SK-N-MC (cell line): ENCODE results near the gene ZNF524.

ENCODE experiments used
- DNase-seq: peaks from one replicate; pipeline ENCODE4 v3.0.0-alpha.2; 2011; ENCODE audit warnings: low read depth, low spot score
- H3K27ac ChIP-seq: fragments of 200-600 bp; sonication (generic); 2 replicates; pipeline ENCODE4 v1.5.1; 2016; ENCODE audit warnings: mixed run types
- H3K36me3 ChIP-seq: fragments of 200-600 bp; sonication (generic); 2 replicates; pipeline ENCODE4 v1.6.1; 2017; ENCODE audit warnings: antibody characterized with exemption, low read length, mixed read lengths; ENCODE audit not compliant: insufficient read depth
- H3K4me3 ChIP-seq: fragments of 200-600 bp; sonication (generic); 2 replicates; pipeline ENCODE4 v1.5.1; 2016
- H3K9ac ChIP-seq: fragments of 200-600 bp; sonication (generic); 2 replicates; pipeline ENCODE4 v1.8.0; 2017; ENCODE audit warnings: mixed run types, mixed read lengths; ENCODE audit not compliant: insufficient read length
- H3K9me3 ChIP-seq: fragments of 200-600 bp; sonication (generic); 2 replicates; pipeline ENCODE4 v1.6.1; 2017; ENCODE audit warnings: low read depth, mild to moderate bottlenecking, antibody characterized with exemption, low read length, moderate library complexity, mixed read lengths
- EZH2 ChIP-seq: fragments of 200-600 bp; sonication (generic); IDR thresholded peaks from one replicate; pipeline ENCODE4 v1.6.1; 2017; ENCODE audit warnings: antibody characterized with exemption
- FOXP2 ChIP-seq: optimal IDR thresholded peaks from 2 replicates; pipeline ENCODE3; 2011; ENCODE audit warnings: mild to moderate bottlenecking, moderate library complexity; ENCODE audit not compliant: insufficient read depth; ENCODE audit errors: extremely low read length, control extremely low read depth
- POLR2AphosphoS5 ChIP-seq: IDR thresholded peaks from 2 replicates; pipeline ENCODE4 v1.6.1; 2012; ENCODE audit warnings: mild to moderate bottlenecking, low read depth, low read length, borderline replicate concordance

ZNF524 gene

DNA sequence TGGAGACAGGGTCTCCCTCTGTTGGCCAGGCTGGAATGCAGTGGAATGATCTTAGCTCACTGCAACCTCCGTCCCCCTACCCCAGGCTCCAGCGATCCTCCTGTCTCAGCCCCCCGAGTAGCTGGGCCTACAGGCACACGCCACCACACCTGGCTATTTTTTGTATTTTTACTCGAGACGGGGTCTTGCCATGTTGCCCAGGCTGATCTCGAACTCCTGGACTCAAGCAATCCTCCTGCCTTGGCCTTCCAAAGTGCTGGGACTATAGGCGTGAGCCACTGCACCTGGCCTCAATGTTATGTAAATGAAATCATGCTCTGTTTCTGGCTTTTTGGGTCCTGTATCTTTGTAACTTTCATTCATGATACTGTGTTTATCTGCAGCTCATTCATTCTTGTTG, 11.3 kb upstream of the ZNF524 start:
- TF ChIP-seq EZH2: no peak
- no peak for TF ChIP-seq FOXP2
- TF ChIP-seq POLR2AphosphoS5: no peak
- no peak for DNase-seq

DNA sequence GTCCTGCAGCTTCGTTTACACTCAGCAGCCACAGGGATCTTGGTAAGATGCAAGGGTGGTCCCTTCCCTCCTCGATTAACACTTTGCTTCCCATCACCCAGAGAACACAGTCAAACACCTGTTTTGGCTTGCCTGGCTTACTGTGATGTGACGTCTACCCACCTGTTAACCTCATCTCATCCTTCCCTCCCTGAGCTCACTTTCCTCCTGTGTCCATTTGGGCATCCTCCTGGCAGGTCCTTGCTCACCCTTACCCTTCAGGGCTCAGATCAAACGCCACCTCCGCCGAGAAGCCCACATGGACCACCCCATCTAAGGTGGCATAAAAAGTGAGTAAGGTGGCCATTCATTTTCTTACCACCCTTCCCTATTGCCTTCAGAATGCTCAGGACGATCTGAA, 10.0 kb upstream of the ZNF524 start:
- DNase-seq: no peak
- Histone ChIP-seq H3K9ac (no peak overlapping the region), H3K4me3 (no peak overlapping the region), H3K9me3 (no peaks in the 10 kb centered on the region), H3K27ac (no peak overlapping the region), H3K36me3 (peaks cover 6% of the 10 kb centered on the region)
- TF ChIP-seq POLR2AphosphoS5 (no peak), FOXP2 (no peak), EZH2 (no peak)

More for the DNA sequence above, 11.3 kb upstream of the ZNF524 start:
- Histone ChIP-seq H3K36me3 (no peaks in the 10 kb centered on the region; the same call in 1 of the 2 replicates), H3K27ac (no peak overlapping the region), H3K9me3 (no peaks in the 10 kb centered on the region), H3K9ac (no peak overlapping the region), H3K4me3 (no peak overlapping the region)

DNA sequence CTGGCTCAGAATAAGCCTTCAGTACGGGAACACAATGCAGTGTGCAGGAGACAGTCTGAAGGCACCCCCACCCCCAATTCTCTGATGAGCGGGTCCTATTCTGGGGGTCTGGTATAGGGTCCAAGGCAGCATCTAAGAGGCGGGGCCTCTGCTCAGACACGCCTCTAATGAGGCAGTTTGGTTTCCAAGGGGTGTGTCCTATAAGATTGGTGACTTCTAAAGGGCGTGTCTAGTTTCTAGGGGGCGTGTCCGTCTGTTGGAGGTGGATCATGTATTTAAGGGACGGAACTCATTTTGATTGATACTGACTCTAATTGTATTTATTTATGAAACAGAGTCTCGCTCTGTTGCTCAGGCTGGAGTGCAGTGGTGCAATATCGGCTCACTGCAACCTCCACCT, 9.5 kb upstream of the ZNF524 start:
- no peak for DNase-seq
- H3K9ac ChIP-seq: no peak overlapping the region
- no peak for TF ChIP-seq EZH2
- no peak for TF ChIP-seq FOXP2
- no peak for TF ChIP-seq POLR2AphosphoS5
- H3K9me3 ChIP-seq: no peaks in the 10 kb centered on the region
- H3K27ac ChIP-seq: no peak overlapping the region
- H3K36me3 ChIP-seq: peaks cover 11% of the 10 kb centered on the region
- H3K4me3 ChIP-seq: no peak overlapping the region

DNA sequence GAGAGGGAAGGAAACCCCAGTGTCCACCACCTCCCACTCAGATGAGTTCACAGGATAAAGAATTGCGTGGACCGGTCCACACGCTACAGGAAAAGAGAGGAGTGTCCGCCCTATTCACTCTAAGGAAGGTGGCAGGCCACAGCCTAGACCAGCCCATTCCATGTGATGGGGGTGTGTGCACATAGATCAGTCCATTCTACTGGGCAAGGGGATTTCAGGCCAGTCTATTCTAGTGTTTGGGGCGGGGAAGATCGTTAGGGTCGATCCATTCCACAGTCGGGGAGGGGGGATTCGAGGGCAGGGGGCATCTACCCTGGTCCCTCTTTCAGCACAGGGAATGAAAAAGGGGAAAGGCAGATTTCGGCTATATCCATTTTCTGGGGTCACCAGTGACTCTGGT, 8.5 kb upstream of the ZNF524 start:
- no peak overlapping the region for H3K27ac ChIP-seq
- TF ChIP-seq EZH2 (no peak), FOXP2 (no peak), POLR2AphosphoS5 (no peak)
- H3K36me3 ChIP-seq: peaks cover 20% of the 10 kb centered on the region
- H3K9me3 ChIP-seq: no peaks in the 10 kb centered on the region
- no peak for DNase-seq
- no peak overlapping the region for H3K4me3 ChIP-seq
- no peak overlapping the region for H3K9ac ChIP-seq

DNA sequence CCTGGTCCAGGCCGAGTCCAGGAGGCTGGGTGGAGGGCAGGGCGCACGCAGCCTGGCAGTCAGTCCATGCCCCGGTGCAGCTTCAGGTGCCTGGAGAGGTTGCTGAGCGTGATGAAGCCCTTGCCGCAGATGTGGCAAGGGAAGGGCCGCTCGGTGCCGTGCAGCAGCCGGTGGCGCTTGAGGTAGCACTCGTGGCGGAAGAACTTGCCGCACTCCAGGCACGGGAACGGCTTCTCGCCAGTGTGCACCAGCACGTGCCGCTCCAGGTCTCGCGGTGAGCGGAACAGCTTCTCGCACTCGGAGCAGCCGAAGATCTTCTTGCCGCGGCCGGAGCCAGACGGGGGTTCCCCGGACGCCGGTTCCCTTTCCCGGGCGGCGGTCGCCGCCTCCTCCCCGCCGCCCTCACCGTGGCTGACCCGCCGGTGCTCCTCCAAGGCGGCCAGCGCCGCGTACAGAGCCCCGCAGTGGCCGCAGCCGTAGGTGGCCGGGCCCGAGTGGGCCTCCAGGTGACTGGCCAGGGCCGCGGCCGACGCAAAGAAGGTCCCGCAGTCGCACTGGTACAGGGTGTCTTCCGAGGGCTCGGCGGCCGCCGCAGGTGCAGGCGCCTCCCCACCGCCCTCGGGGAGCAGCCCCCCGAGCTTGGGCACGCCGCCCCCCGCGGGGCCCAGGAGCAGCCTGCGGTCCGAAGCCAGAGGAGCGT, 7.5 kb upstream of the ZNF524 start:
- DNase-seq: no peak
- no peak for TF ChIP-seq FOXP2
- TF ChIP-seq POLR2AphosphoS5: no peak

DNA sequence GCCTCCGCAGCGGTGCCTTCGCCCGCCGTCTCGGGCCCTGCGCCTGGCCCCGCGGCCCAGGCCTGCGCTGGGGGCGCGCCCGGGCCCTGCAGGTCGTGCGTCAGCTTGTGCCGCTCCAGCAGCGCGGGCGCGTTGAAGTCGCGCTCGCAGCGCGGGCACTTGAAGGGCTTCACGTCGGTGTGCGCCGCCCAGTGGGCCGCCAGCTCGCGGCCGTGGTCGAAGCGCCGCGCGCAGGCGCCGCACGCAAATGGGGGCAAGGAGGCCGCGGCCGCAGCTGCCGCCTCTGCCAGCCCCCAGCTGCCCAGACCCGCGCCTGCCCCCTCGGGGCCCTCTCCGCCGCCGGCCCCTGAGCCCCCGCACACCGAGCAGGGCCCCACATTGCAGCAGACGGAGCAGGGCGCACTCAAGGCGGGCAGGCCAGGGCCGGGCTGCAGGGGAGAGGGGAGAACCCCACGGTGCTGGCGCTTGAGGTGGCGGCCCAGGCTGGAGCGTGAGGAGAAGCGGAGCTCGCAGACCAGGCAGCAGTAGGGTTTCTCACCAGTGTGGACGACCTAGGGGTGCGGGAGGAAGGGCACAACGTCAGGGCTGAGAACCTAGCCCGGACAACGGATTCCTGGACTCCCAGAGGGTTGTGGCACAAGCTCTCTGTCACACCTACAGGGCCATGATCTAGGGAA, 6.9 kb upstream of the ZNF524 start:
- H3K4me3 ChIP-seq: no peak overlapping the region
- no peak overlapping the region for H3K9ac ChIP-seq
- no peak for TF ChIP-seq FOXP2
- no peak for TF ChIP-seq EZH2
- no peak for TF ChIP-seq POLR2AphosphoS5
- no peaks in the 10 kb centered on the region for H3K9me3 ChIP-seq
- DNase-seq: no peak
- H3K36me3 ChIP-seq: peaks cover 28% of the 10 kb centered on the region
- H3K27ac ChIP-seq: no peak overlapping the region

More for the DNA sequence above, 7.5 kb upstream of the ZNF524 start:
- H3K9ac ChIP-seq: no peak overlapping the region
- peaks cover 28% of the 10 kb centered on the region for H3K36me3 ChIP-seq
- no peak overlapping the region for H3K27ac ChIP-seq
- H3K9me3 ChIP-seq: no peaks in the 10 kb centered on the region
- no peak overlapping the region for H3K4me3 ChIP-seq

DNA sequence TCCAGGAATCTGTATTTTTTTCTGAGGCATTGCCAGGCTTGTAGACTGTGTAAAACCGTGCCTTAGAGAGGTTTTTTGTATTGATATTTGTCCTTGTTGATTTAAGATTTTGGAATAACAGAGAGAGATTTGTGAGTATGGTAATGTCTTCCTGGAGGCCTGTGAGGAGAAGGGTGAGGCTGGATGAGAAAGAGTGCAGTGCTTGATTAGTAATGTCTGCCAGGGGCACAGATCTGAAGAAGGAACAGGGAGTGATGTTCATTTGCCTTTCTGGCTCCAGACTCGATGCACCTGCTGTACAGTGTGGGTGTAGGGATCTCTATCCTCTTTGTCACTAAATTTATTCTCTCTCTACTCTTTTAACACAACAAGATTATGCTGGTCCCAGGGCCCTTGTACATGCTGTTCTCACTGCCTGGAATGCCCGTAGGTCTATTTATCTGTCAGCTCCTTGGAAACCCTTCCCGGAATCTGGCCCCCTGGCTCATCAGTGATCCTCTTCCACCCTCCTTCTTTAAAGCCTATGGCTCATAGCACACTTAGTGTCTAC, 5.0 kb upstream of the ZNF524 start:
- no peak for TF ChIP-seq FOXP2
- TF ChIP-seq EZH2: no peak
- TF ChIP-seq POLR2AphosphoS5: no peak
- no peak overlapping the region for H3K4me3 ChIP-seq
- no peak overlapping the region for H3K9ac ChIP-seq
- no peaks in the 10 kb centered on the region for H3K9me3 ChIP-seq
- no peak for DNase-seq
- peak overlapping the region; percentile 57; the same call in 1 of the 2 replicates for H3K27ac ChIP-seq
- peaks cover 28% of the 10 kb centered on the region for H3K36me3 ChIP-seq

DNA sequence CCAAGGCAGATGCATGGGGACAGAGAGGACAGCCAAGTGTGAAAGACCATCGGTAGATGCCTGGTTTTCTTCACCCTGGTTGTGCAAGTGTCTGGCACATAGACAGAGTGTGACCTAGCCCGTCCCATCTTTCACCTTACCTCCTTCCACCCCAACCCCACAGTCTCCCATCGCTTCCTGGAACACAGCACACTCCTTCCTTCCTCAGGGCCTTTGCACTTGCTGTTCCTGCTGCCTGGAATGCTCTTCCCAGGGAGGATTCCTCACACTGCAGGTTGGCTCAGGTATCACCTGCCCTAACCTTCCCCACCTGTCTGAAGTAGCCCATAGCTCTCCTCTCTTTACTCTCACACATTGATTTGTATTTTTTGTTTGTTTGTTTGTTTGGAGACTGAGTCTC, 3.8 kb upstream of the ZNF524 start:
- TF ChIP-seq EZH2: no peak
- TF ChIP-seq POLR2AphosphoS5: no peak
- TF ChIP-seq FOXP2: no peak
- Histone ChIP-seq H3K4me3 (no peak overlapping the region), H3K27ac (no peak overlapping the region), H3K36me3 (peaks cover 28% of the 10 kb centered on the region), H3K9ac (no peak overlapping the region), H3K9me3 (no peaks in the 10 kb centered on the region)
- DNase-seq: no peak

DNA sequence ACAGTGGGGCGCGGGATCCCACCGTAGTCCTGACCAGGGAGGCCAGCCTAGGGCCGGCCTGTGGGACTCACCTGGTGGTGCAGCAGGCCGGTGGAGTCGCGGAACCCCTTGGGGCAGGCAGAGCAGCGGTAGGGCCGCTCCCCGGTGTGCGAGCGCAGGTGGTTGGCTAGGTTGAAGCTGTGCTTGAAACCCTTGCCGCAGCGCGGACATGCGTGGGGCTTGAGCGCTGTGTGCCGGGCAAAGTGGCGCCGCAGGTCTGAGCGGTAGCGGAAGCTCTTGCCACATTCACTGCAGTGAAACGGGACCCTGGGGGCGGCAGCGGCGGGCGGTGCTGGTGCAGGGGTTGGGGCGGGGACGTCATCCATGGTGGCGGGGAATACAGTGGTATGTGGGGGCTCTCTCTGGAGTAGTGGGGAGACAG, 2.6 kb upstream of the ZNF524 start:
- TF ChIP-seq EZH2: no peak
- TF ChIP-seq POLR2AphosphoS5: no peak
- TF ChIP-seq FOXP2: no peak
- Histone ChIP-seq H3K27ac (no peak overlapping the region), H3K9me3 (no peaks in the 10 kb centered on the region), H3K36me3 (peaks cover 28% of the 10 kb centered on the region), H3K9ac (no peak overlapping the region), H3K4me3 (no peak overlapping the region)
- DNase-seq: no peak
